Smooth muscle cell of the brain vasculature (primary cell): ENCODE data around the gene ZNF286A.
"Not testable (repeated sequence)": the region's sequence is repeated elsewhere in the genome, so short reads cannot be mapped to it uniquely, and the experiment has no call there.

Experiments used
- DNase-seq: peaks from one replicate; pipeline ENCODE4 v3.0.0-alpha.2; 2012; ENCODE audit warnings: low read depth, low spot score

Gene ZNF286A

GRCh38 chr17:15699413-15699924 is at the start of gene ZNF286A:
Gene ZNF286A, plus strand, starts transcription at chr17:15699752. Its CDS starts 578 bp downstream, at chr17:15700330.
- peak; percentile 99 for DNase-seq

- no peak for DNase-seq
Observed at GRCh38 chr17:15649861-15650421, 49.6 kb upstream of the ZNF286A start.

- DNase-seq: no peak
Observed at GRCh38 chr17:15650741-15651582, 48.6 kb upstream of the ZNF286A start.

- DNase-seq: peak; percentile 89
Observed at GRCh38 chr17:15651583-15652110, 47.9 kb upstream of the ZNF286A start.

- no peak for DNase-seq
Observed at GRCh38 chr17:15652960-15653359, 46.6 kb upstream of the ZNF286A start.

- not testable (repeated sequence) for DNase-seq
Observed at GRCh38 chr17:15654401-15654800, 45.2 kb upstream of the ZNF286A start.

GRCh38 chr17:15654886-15655561 is 44.5 kb upstream of the ZNF286A start:
- no peak for DNase-seq

GRCh38 chr17:15657868-15658267 is 41.7 kb upstream of the ZNF286A start:
- DNase-seq: no peak

GRCh38 chr17:15658296-15658695 is 41.3 kb upstream of the ZNF286A start:
- no peak for DNase-seq

- DNase-seq: no peak
Observed at GRCh38 chr17:15659236-15659635, 40.3 kb upstream of the ZNF286A start.

- DNase-seq: no peak
Observed at GRCh38 chr17:15659663-15660062, 39.9 kb upstream of the ZNF286A start.

- DNase-seq: no peak
Observed at GRCh38 chr17:15660077-15660476, 39.5 kb upstream of the ZNF286A start.

- DNase-seq: no peak
Observed at GRCh38 chr17:15662681-15663080, 36.9 kb upstream of the ZNF286A start.

GRCh38 chr17:15663176-15663575 is 36.4 kb upstream of the ZNF286A start:
- no peak for DNase-seq

GRCh38 chr17:15663691-15664090 is 35.9 kb upstream of the ZNF286A start:
- DNase-seq: no peak

GRCh38 chr17:15669526-15669925 is 30.0 kb upstream of the ZNF286A start:
- DNase-seq: not testable (repeated sequence)

GRCh38 chr17:15674640-15675039 is 24.9 kb upstream of the ZNF286A start:
- DNase-seq: not testable (repeated sequence)

GRCh38 chr17:15675991-15676390 is 23.6 kb upstream of the ZNF286A start:
- DNase-seq: not testable (repeated sequence)

- not testable (repeated sequence) for DNase-seq
Observed at GRCh38 chr17:15683135-15683534, 16.4 kb upstream of the ZNF286A start.

GRCh38 chr17:15683824-15684478 is 15.6 kb upstream of the ZNF286A start, which contains the start of gene TRIM16:
Gene TRIM16, minus strand, starts transcription at chr17:15684311. Its CDS starts 32,702 bp downstream, at chr17:15651609.
- not testable (repeated sequence) for DNase-seq

- DNase-seq: not testable (repeated sequence)
Observed at GRCh38 chr17:15687494-15687893, 12.1 kb upstream of the ZNF286A start.
